Neural progenitor cell (in vitro differentiated cells): Measurements from ENCODE around the gene PITPNM1. TPM values are rescaled to one million over a fixed set of nuclear protein-coding genes. Genes with fewer than 3 reads are reported as not detected.

ENCODE experiments used
- DNase-seq: peaks from one replicate; pipeline ENCODE4 v3.0.0-alpha.2; 2016; ENCODE audit warnings: low spot score
- H2AFZ ChIP-seq: fragments of 200-600 bp; sonication (generic); replicated peaks from 2 replicates; pipeline ENCODE4 v1.6.1; 2016; ENCODE audit warnings: antibody characterized with exemption
- H3F3A ChIP-seq: fragments of 200-600 bp; sonication (generic); 2 replicates; pipeline ENCODE4 v1.6.1; 2016; ENCODE audit warnings: antibody characterized with exemption, low read depth
- H3K27ac ChIP-seq: fragments of 200-600 bp; sonication (generic); 2 replicates; pipeline ENCODE4 v1.5.1; 2016; ENCODE audit warnings: mild to moderate bottlenecking
- H3K27me3 ChIP-seq: fragments of 200-600 bp; sonication (generic); 2 replicates; pipeline ENCODE4 v1.6.1; 2016; ENCODE audit warnings: mild to moderate bottlenecking, moderate library complexity
- H3K36me3 ChIP-seq: fragments of 200-600 bp; sonication (generic); 2 replicates; pipeline ENCODE4 v1.5.1; 2016
- H3K4me1 ChIP-seq: fragments of 200-600 bp; sonication (generic); 2 replicates; pipeline ENCODE4 v1.6.1; 2016; ENCODE audit warnings: mixed run types
- H3K4me2 ChIP-seq: fragments of 200-600 bp; sonication (generic); 2 replicates; pipeline ENCODE4 v1.6.1; 2016
- H3K4me3 ChIP-seq: fragments of 200-600 bp; sonication (generic); 2 replicates; pipeline ENCODE4 v1.5.1; 2016
- H3K79me2 ChIP-seq: fragments of 200-600 bp; sonication (generic); 2 replicates; pipeline ENCODE4 v1.6.1; 2016; ENCODE audit warnings: low read depth
- H3K9ac ChIP-seq: fragments of 200-600 bp; sonication (generic); 2 replicates; pipeline ENCODE4 v1.6.1; 2016
- H3K9me3 ChIP-seq: fragments of 200-600 bp; sonication (generic); 2 replicates; pipeline ENCODE4 v1.5.1; 2016; ENCODE audit warnings: low read depth
- H4K20me1 ChIP-seq: fragments of 200-600 bp; sonication (generic); 2 replicates; pipeline ENCODE4 v1.6.1; 2016; ENCODE audit warnings: low read depth
- H3K27ac Mint-ChIP-seq: 3 replicates; pipeline ENCODE4 v1.8.0; 2021; ENCODE audit warnings: mixed read lengths
- H3K27me3 Mint-ChIP-seq: 2 replicates; pipeline ENCODE4 v1.8.0; 2022; ENCODE audit warnings: low read depth, mild to moderate bottlenecking, inconsistent platforms, moderate library complexity, mixed read lengths; ENCODE audit not compliant: insufficient read depth
- H3K36me3 Mint-ChIP-seq: 3 replicates; pipeline ENCODE4 v1.8.0; 2021; ENCODE audit warnings: mixed read lengths
- H3K4me1 Mint-ChIP-seq: 3 replicates; pipeline ENCODE4 v1.8.0; 2021; ENCODE audit warnings: mixed read lengths
- H3K4me3 Mint-ChIP-seq: 3 replicates; pipeline ENCODE4 v1.8.0; 2021; ENCODE audit warnings: mild to moderate bottlenecking, moderate library complexity, mixed read lengths
- H3K9me3 Mint-ChIP-seq: 3 replicates; pipeline ENCODE4 v1.8.0; 2020; ENCODE audit warnings: mixed read lengths
- EZH2 ChIP-seq: fragments of 200-600 bp; sonication (generic); IDR thresholded peaks from 2 replicates; pipeline ENCODE4 v1.6.1; 2017; ENCODE audit warnings: antibody characterized with exemption, mild to moderate bottlenecking, moderate library complexity
- EZH2phosphoT487 ChIP-seq: fragments of 200-600 bp; sonication (generic); IDR thresholded peaks from 2 replicates; pipeline ENCODE4 v1.6.1; 2017; ENCODE audit warnings: antibody characterized with exemption
- total RNA-seq: library from RNA; depleted of rRNA; stranded (reverse); fragments of >200 nt; gene quantifications from 2 replicates; pipeline ENCODE4 v1.2.3, GENCODE V29; 2015; ENCODE audit warnings: low replicate concordance
- TF ChIP-seq, protein P1 (sequence below): fragments of 200-600 bp; sonication (generic); IDR thresholded peaks from 2 replicates; pipeline ENCODE4 v1.5.1; 2017; ENCODE audit warnings: antibody characterized with exemption, mild to moderate bottlenecking

PITPNM1 gene
- total RNA-seq, 1 donor from 2014 or later, result 7.7 TPM

DNA sequence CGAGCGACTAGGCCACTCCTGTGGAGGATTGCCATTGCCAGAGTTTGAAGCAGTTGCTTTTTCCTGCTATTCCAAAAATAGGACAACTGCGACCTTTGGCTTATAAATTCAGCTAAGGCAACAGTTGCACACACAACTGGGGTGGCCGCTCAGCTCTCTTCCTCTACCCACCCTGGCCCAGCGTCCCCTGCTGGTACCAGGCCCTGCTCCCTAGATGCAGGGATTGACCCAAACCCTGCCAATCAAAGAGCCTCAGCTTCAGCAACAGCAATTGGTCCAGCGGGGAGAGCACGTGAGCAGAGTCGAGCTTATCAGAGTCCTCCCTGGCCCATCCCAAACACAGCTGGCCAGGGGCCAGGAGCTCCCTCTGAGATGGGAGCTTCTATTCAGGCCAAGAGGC is 40.1 kb upstream of the PITPNM1 start:
- Histone ChIP-seq H4K20me1 (no peaks in the 10 kb centered on the region), H3F3A (peaks cover 4% of the 10 kb centered on the region), H3K27ac (no peak overlapping the region), H3K79me2 (no peaks in the 10 kb centered on the region), H3K27me3 (no peaks in the 10 kb centered on the region), H2AFZ (peak overlapping the region; percentile 82), H3K36me3 (no peaks in the 10 kb centered on the region), H3K4me2 (no peak overlapping the region), H3K9me3 (no peaks in the 10 kb centered on the region), H3K4me3 (no peak overlapping the region), H3K9ac (no peak overlapping the region), H3K4me1 (peaks cover 6% of the 10 kb centered on the region)
- H3K27me3 Mint-ChIP-seq, result peaks cover 8% of the 10 kb centered on the region
- DNase-seq, result peak; percentile 60
- no peaks in the 10 kb centered on the region for H3K36me3 Mint-ChIP-seq
- H3K4me3 Mint-ChIP-seq, result no peak overlapping the region
- H3K4me1 Mint-ChIP-seq, result peaks cover 4% of the 10 kb centered on the region
- TF ChIP-seq EZH2phosphoT487 (no peak), EZH2 (no peak)
- TF ChIP-seq, protein P1, sequence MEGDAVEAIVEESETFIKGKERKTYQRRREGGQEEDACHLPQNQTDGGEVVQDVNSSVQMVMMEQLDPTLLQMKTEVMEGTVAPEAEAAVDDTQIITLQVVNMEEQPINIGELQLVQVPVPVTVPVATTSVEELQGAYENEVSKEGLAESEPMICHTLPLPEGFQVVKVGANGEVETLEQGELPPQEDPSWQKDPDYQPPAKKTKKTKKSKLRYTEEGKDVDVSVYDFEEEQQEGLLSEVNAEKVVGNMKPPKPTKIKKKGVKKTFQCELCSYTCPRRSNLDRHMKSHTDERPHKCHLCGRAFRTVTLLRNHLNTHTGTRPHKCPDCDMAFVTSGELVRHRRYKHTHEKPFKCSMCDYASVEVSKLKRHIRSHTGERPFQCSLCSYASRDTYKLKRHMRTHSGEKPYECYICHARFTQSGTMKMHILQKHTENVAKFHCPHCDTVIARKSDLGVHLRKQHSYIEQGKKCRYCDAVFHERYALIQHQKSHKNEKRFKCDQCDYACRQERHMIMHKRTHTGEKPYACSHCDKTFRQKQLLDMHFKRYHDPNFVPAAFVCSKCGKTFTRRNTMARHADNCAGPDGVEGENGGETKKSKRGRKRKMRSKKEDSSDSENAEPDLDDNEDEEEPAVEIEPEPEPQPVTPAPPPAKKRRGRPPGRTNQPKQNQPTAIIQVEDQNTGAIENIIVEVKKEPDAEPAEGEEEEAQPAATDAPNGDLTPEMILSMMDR, result peak; percentile 20
- H3K27ac Mint-ChIP-seq, result peak overlapping the region; percentile 30
- H3K9me3 Mint-ChIP-seq, result peaks cover 2% of the 10 kb centered on the region

DNA sequence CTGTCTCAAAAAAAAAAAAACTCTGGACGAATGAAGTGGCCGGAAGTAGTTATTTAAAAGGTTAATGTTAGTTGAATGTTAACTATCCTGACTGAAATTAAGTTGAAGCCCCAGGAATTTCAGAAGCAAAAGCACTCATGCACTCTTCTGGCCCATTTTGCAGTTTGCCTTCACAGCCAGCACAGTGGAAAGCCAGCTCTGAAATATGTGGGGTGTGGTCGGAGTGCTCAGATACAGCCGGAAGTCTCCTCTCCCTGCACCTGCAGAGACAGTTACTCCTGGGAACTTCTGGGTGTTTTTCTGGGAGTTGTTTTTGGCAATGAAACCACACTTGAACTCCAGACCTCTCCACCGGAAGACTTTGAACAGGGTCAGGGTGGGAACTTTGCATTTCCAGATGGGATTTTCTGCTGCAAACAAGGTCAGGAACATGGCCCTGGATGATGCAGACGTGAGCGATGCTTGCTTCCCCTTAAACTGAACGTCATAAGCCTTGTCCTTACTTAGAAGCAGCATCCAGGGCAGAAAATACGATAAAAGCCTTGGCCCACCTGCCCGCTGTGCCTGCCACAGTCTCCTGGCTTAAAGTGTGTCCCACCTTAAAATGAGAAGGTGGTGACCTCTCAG is 39.6 kb upstream of the PITPNM1 start:
- Histone ChIP-seq H3K4me3 (no peak overlapping the region), H3K4me2 (no peak overlapping the region), H3K9ac (no peak overlapping the region), H2AFZ (peak overlapping the region; percentile 82), H4K20me1 (no peaks in the 10 kb centered on the region), H3K36me3 (no peaks in the 10 kb centered on the region), H3K27ac (no peak overlapping the region), H3K27me3 (no peaks in the 10 kb centered on the region), H3K79me2 (no peaks in the 10 kb centered on the region), H3F3A (peaks cover 4% of the 10 kb centered on the region), H3K9me3 (no peaks in the 10 kb centered on the region), H3K4me1 (peaks cover 6% of the 10 kb centered on the region)
- TF ChIP-seq EZH2, result no peak
- TF ChIP-seq, protein P1, result no peak
- no peak for TF ChIP-seq EZH2phosphoT487
- no peak overlapping the region for H3K27ac Mint-ChIP-seq
- no peak for DNase-seq
- H3K4me1 Mint-ChIP-seq, result peaks cover 4% of the 10 kb centered on the region
- H3K36me3 Mint-ChIP-seq, result no peaks in the 10 kb centered on the region
- H3K4me3 Mint-ChIP-seq, result no peak overlapping the region
- H3K9me3 Mint-ChIP-seq, result peaks cover 3% of the 10 kb centered on the region
- H3K27me3 Mint-ChIP-seq, result peaks cover 8% of the 10 kb centered on the region

DNA sequence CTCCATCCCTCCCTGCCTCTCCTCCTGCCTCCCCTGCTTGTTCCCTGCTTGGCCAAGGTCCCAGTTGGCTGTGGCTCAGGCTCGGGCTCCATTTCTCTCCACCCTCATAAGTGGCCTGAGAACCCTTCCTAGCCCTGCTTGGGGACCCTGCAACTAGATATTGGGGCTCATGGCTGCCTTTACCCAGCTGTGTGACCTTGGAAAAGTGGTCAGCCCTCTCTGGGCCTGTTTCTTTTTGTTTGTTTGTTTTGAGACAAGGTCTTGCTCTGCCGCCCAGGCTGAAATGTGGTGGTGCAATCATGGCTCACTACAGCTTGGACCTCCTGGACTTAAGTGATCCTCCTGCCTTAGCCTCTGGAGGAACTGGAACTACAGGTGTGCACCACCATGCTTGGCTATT is 38.4 kb upstream of the PITPNM1 start:
- no peak overlapping the region for H3K27ac Mint-ChIP-seq
- no peak for TF ChIP-seq EZH2
- no peaks in the 10 kb centered on the region for H3K36me3 Mint-ChIP-seq
- no peak overlapping the region for H3K9ac ChIP-seq
- peaks cover 8% of the 10 kb centered on the region for H3K27me3 Mint-ChIP-seq
- no peak for DNase-seq
- H3K79me2 ChIP-seq, result no peaks in the 10 kb centered on the region
- H3K4me3 ChIP-seq, result no peak overlapping the region
- H3K4me1 ChIP-seq, result peaks cover 6% of the 10 kb centered on the region
- no peak overlapping the region for H3K4me3 Mint-ChIP-seq
- no peaks in the 10 kb centered on the region for H3K27me3 ChIP-seq
- H3F3A ChIP-seq, result peaks cover 4% of the 10 kb centered on the region
- H3K4me2 ChIP-seq, result no peak overlapping the region
- no peaks in the 10 kb centered on the region for H3K9me3 ChIP-seq
- H3K36me3 ChIP-seq, result no peaks in the 10 kb centered on the region
- H3K4me1 Mint-ChIP-seq, result peaks cover 4% of the 10 kb centered on the region
- H4K20me1 ChIP-seq, result no peaks in the 10 kb centered on the region
- peaks cover 3% of the 10 kb centered on the region for H3K9me3 Mint-ChIP-seq
- peak overlapping the region; percentile 99 for H2AFZ ChIP-seq
- H3K27ac ChIP-seq, result no peak overlapping the region

DNA sequence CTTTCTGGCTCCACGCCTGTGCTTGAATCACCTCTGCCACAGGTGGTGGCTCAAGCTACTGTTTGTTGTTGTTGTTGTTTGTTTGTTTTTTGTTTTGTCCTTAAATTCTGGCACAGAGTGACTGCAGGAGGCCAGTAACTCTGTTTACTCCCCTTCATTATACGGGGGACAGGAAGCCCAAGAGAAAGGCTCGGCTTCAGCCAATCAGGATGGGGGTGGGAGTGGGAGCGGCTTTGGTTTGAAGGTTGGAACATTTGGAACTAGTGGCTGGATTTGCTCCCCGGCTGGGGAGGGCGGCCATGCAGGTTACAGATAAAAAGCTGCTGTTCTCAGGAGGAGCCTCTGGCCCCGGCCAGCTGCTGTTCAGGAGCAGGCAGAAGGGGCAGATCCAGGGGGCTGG is 37.8 kb upstream of the PITPNM1 start:
- DNase-seq, result peak; percentile 35
- Histone ChIP-seq H3F3A (peaks cover 4% of the 10 kb centered on the region), H3K27ac (no peak overlapping the region), H3K4me2 (peak overlapping the region; percentile 54), H3K27me3 (no peaks in the 10 kb centered on the region), H3K9ac (no peak overlapping the region), H2AFZ (peak overlapping the region; percentile 99), H3K9me3 (no peaks in the 10 kb centered on the region), H3K79me2 (no peaks in the 10 kb centered on the region), H3K4me3 (no peak overlapping the region), H3K4me1 (peaks cover 6% of the 10 kb centered on the region), H3K36me3 (no peaks in the 10 kb centered on the region), H4K20me1 (no peaks in the 10 kb centered on the region)
- no peak overlapping the region for H3K27ac Mint-ChIP-seq
- no peak overlapping the region for H3K4me3 Mint-ChIP-seq
- H3K36me3 Mint-ChIP-seq, result no peaks in the 10 kb centered on the region
- TF ChIP-seq EZH2, result no peak
- peaks cover 3% of the 10 kb centered on the region for H3K9me3 Mint-ChIP-seq
- peaks cover 8% of the 10 kb centered on the region for H3K27me3 Mint-ChIP-seq
- H3K4me1 Mint-ChIP-seq, result peaks cover 4% of the 10 kb centered on the region
